Gastroesophageal sphincter (tissue), 3 donors: ENCODE results near the gene EMCN.

Experiments used
- POLR2A ChIP-seq, 2 donors: fragments of 450-650 bp; IDR thresholded peaks; one replicate each; pipeline ENCODE4 v1.6.1; 2017; ENCODE audit warnings: antibody characterized with exemption in 2 of 2, mild to moderate bottlenecking in 2 of 2, moderate library complexity in 1 of 2
- TF ChIP-seq, protein P1 (sequence below), 4 experiments: fragments of 200-600 bp in 2 of 4; fragments of 450-650 bp in 2 of 4; sonication (generic) in 1 of 4; IDR thresholded peaks; one replicate each; pipeline ENCODE4 v1.5.1; 2017 to 2019; ENCODE audit warnings: antibody characterized with exemption in 4 of 4, mild to moderate bottlenecking in 2 of 4, moderate library complexity in 2 of 4

DNA sequence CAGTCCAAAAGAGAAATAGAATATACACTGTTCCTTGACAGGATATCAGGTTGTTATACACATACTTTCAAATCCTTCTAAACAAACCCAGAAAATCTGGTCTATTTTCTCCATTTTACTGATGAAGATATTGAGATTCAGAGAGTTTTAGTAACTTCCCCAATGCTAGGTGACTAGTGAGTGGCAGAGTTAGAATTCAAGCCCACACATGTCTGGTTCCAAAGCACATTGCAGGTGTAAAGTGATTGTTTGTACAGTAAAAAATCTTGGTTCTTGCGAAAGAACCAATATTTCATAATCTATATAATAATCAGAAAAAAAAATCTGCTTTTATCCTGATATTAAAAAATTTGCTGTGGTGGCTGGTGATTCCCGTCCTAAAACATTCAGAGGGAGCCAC lies 39.5 kb upstream of the EMCN start:
- TF ChIP-seq, protein P1, sequence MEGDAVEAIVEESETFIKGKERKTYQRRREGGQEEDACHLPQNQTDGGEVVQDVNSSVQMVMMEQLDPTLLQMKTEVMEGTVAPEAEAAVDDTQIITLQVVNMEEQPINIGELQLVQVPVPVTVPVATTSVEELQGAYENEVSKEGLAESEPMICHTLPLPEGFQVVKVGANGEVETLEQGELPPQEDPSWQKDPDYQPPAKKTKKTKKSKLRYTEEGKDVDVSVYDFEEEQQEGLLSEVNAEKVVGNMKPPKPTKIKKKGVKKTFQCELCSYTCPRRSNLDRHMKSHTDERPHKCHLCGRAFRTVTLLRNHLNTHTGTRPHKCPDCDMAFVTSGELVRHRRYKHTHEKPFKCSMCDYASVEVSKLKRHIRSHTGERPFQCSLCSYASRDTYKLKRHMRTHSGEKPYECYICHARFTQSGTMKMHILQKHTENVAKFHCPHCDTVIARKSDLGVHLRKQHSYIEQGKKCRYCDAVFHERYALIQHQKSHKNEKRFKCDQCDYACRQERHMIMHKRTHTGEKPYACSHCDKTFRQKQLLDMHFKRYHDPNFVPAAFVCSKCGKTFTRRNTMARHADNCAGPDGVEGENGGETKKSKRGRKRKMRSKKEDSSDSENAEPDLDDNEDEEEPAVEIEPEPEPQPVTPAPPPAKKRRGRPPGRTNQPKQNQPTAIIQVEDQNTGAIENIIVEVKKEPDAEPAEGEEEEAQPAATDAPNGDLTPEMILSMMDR (IDR thresholded peaks at IDR 0.05): no peak
- no peak for TF ChIP-seq POLR2A (IDR thresholded peaks at IDR 0.05)
